PFSK-1 (cell line): Measurements from ENCODE around the gene MLIP.

Experiments
- FOXP2 ChIP-seq: optimal IDR thresholded peaks from 2 replicates; pipeline ENCODE3; 2011; ENCODE audit warnings: borderline replicate concordance, control low read depth, inconsistent platforms; ENCODE audit not compliant: insufficient read depth; ENCODE audit errors: extremely low read length, extremely low read depth
- POLR2AphosphoS5 ChIP-seq: IDR thresholded peaks from 2 replicates; pipeline ENCODE4 v1.6.1; 2012; ENCODE audit warnings: low read depth, mild to moderate bottlenecking, control low read depth, low read length, moderate library complexity
- TAF1 ChIP-seq: IDR thresholded peaks from 2 replicates; pipeline ENCODE4 v1.6.1; 2012; ENCODE audit warnings: low read length, control low read depth, borderline replicate concordance; ENCODE audit not compliant: insufficient read depth
- TF ChIP-seq, protein P1 (sequence below), 2 experiments: IDR thresholded peaks; 2 replicates each; pipeline versions ENCODE4 v1.6.1 to v1.8.0; 2011 to 2012; ENCODE audit warnings: low read depth in 2 of 2, low read length in 2 of 2, control low read depth in 1 of 2, inconsistent platforms in 1 of 2, mild to moderate bottlenecking in 1 of 2, moderate library complexity in 1 of 2; ENCODE audit not compliant: insufficient read depth in 1 of 2

DNA sequence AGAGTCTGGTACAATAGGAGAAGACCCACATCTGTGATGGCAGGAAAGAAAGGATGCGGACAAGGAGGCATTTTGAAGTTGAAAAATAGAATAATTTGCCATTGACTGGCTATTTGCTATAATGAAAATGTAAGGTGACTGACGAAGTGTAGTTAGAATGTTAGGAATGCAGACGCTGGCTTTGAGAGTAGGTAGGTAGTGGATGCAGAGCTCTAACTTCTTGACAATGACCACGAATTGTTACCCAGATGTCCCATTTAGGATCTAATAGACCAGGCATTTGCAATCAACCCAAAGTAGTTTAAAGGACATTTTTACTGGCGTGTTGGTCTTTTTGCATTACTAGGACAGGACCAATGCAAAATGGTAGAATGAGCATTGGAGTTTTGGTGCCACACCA lies 14.2 kb downstream of the MLIP start:
- TF ChIP-seq, protein P1, sequence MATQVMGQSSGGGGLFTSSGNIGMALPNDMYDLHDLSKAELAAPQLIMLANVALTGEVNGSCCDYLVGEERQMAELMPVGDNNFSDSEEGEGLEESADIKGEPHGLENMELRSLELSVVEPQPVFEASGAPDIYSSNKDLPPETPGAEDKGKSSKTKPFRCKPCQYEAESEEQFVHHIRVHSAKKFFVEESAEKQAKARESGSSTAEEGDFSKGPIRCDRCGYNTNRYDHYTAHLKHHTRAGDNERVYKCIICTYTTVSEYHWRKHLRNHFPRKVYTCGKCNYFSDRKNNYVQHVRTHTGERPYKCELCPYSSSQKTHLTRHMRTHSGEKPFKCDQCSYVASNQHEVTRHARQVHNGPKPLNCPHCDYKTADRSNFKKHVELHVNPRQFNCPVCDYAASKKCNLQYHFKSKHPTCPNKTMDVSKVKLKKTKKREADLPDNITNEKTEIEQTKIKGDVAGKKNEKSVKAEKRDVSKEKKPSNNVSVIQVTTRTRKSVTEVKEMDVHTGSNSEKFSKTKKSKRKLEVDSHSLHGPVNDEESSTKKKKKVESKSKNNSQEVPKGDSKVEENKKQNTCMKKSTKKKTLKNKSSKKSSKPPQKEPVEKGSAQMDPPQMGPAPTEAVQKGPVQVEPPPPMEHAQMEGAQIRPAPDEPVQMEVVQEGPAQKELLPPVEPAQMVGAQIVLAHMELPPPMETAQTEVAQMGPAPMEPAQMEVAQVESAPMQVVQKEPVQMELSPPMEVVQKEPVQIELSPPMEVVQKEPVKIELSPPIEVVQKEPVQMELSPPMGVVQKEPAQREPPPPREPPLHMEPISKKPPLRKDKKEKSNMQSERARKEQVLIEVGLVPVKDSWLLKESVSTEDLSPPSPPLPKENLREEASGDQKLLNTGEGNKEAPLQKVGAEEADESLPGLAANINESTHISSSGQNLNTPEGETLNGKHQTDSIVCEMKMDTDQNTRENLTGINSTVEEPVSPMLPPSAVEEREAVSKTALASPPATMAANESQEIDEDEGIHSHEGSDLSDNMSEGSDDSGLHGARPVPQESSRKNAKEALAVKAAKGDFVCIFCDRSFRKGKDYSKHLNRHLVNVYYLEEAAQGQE (IDR thresholded peaks at IDR 0.05; ENCODE audit: insufficient read depth in 1 of 2, low read depth in 2 of 2, low read length in 2 of 2) = no peak
- TF ChIP-seq POLR2AphosphoS5 = no peak
- TF ChIP-seq FOXP2 = no peak
- TF ChIP-seq TAF1 = no peak
